ENCODE results near the gene FKBP14. TPM values are rescaled to one million over a fixed set of nuclear protein-coding genes. Genes with fewer than 3 reads are reported as not detected.

The FKBP14 gene
- total RNA-seq, 1 experiment from 2014 or later, result 11.5 TPM

- no peaks in the 10 kb centered on the region; the same call in none of the 2 replicates for H3K79me2 ChIP-seq (ENCODE audit: insufficient read depth, low read length)
- TF ChIP-seq CTCF (conservative IDR thresholded peaks at IDR 0.05), result no peak
- H2AK5ac ChIP-seq (ENCODE audit: insufficient read length, low read length), result no peak overlapping the region
- H4K91ac ChIP-seq (ENCODE audit: insufficient read length, low read depth, low read length), result no peak overlapping the region
- H3K27ac ChIP-seq (ENCODE audit: insufficient read length, low read depth, low read length), result no peak overlapping the region
- H3K27me3 Mint-ChIP-seq (ENCODE audit: low read depth), result no peaks in the 10 kb centered on the region
- H4K8ac ChIP-seq (replicated peaks; ENCODE audit: insufficient read length, low read depth, low read length), result no peak overlapping the region
- DNase-seq, result no peak
- H3K36me3 Mint-ChIP-seq (ENCODE audit: insufficient read depth in 1 of 3, low read depth in 3 of 3), result peaks cover 12 to 54% (median 51%) of the 10 kb centered on the region in 3 experiments
- H3K9ac ChIP-seq (ENCODE audit: extremely low read depth, insufficient read length, low read length), result no peak overlapping the region
- H3K23ac ChIP-seq (ENCODE audit: insufficient read length, low read depth, low read length), result no peak overlapping the region
- no peaks in the 10 kb centered on the region for H3K9me3 ChIP-seq (ENCODE audit: control insufficient read depth, low read depth, low read length)
- no peak overlapping the region for H3K4ac ChIP-seq (ENCODE audit: low read depth, low read length)
- H3K9me3 Mint-ChIP-seq, result peaks cover 2 to 10% of the 10 kb centered on the region in 2 experiments; a peak in 4 of 5 replicates
- peaks cover 6 to 8% of the 10 kb centered on the region in 2 experiments for H3K4me1 Mint-ChIP-seq
- H3K79me1 ChIP-seq (ENCODE audit: insufficient read depth, low read depth, low read length, poor library complexity, severe bottlenecking), result no peaks in the 10 kb centered on the region
- no peak overlapping the region for H4K5ac ChIP-seq (ENCODE audit: insufficient read length, low read depth, low read length)
- WGBS (ENCODE audit: extremely low coverage, insufficient read length, low lambda C conversion rate), result no CpG with 5 or more reads among the region's 3 CpGs
- H3K14ac ChIP-seq (ENCODE audit: insufficient read depth, low read length), result no peak overlapping the region
- no peak overlapping the region for H3K18ac ChIP-seq (ENCODE audit: insufficient read length, low read depth, low read length)
- H2AFZ ChIP-seq (ENCODE audit: low read length), result no peak overlapping the region
- H3K56ac ChIP-seq (ENCODE audit: insufficient read length, low read depth, low read length), result no peak overlapping the region
- no peak overlapping the region for H3T11ph ChIP-seq (ENCODE audit: low read length)
- H2BK20ac ChIP-seq (ENCODE audit: low read depth, low read length, poor library complexity, severe bottlenecking), result no peak overlapping the region
- H3K4me2 ChIP-seq (ENCODE audit: insufficient read depth, insufficient read length, low read length), result no peak overlapping the region
- H3K4me3 Mint-ChIP-seq, result no peak overlapping the region
- no peak overlapping the region for H2BK12ac ChIP-seq (ENCODE audit: insufficient read length, low read depth, low read length)
- H2BK120ac ChIP-seq (ENCODE audit: low read depth, low read length, poor library complexity, severe bottlenecking), result no peak overlapping the region
- H2BK15ac ChIP-seq (ENCODE audit: low read depth, low read length), result no peak overlapping the region
- H3K27me3 ChIP-seq (ENCODE audit: insufficient read depth, low read length), result no peaks in the 10 kb centered on the region
- H3K23me2 ChIP-seq (ENCODE audit: insufficient read length, low read depth, low read length, poor library complexity, severe bottlenecking), result no peaks in the 10 kb centered on the region
- peak overlapping the region in 1 of 3 experiments; percentile 47; a peak in 2 of 7 replicates for H3K27ac Mint-ChIP-seq
- no peaks in the 10 kb centered on the region for H4K20me1 ChIP-seq (ENCODE audit: control insufficient read depth, insufficient read depth, insufficient read length)
- H3K4me1 ChIP-seq (ENCODE audit: insufficient read depth, low read length), result no peaks in the 10 kb centered on the region
- H2BK5ac ChIP-seq (ENCODE audit: insufficient read length, low read length), result no peak overlapping the region
These were observed 61.5 kb downstream of the FKBP14 start for GRCh38 chr7:29965030-29965429.

Data from H9 (cell line).